GM18511 (cell line): ENCODE measurements around the gene SPATC1L.

ENCODE experiments used
- ATAC-seq: cut with Tn5 transposase; IDR thresholded peaks from one replicate; pipeline ENCODE4 v1.9.1; 2021; ENCODE audit warnings: mild to moderate bottlenecking, moderate library complexity; ENCODE audit not compliant: unreplicated experiment

The SPATC1L gene

DNA sequence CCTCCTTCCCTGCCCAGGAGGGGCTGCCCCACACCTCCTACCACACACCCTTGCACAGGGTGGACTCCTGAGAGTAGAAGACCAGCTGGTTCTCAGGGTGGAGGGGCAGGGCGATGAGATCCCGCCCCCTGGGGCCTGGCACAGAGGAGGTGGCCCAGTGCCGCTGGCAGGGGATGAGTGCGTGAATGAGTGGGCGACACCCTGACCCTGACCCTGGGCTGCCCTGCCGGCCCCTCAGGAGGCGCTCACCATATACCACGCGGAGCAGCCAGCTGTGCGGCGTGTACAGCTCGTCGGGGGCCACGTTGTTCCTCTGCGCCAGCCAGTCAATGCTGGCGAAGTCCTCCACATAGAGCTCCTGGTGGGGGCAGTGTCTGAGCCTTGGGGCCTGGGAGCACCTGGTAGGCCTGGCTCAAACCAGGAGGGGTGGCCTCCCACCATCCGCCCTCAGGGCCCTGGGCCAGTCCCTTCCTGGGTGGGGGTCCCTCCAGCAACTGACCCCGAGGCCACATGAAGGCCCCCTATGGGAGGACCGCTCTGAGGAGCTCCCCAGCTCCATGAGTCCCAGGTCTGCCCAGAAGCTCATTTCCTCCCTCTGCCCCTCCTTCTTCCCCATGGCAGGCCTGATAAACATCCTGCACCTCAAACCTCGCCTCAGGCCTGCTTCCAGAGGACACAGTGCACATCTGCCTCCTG is 31.3 kb upstream of the SPATC1L start:
- no peak for ATAC-seq

DNA sequence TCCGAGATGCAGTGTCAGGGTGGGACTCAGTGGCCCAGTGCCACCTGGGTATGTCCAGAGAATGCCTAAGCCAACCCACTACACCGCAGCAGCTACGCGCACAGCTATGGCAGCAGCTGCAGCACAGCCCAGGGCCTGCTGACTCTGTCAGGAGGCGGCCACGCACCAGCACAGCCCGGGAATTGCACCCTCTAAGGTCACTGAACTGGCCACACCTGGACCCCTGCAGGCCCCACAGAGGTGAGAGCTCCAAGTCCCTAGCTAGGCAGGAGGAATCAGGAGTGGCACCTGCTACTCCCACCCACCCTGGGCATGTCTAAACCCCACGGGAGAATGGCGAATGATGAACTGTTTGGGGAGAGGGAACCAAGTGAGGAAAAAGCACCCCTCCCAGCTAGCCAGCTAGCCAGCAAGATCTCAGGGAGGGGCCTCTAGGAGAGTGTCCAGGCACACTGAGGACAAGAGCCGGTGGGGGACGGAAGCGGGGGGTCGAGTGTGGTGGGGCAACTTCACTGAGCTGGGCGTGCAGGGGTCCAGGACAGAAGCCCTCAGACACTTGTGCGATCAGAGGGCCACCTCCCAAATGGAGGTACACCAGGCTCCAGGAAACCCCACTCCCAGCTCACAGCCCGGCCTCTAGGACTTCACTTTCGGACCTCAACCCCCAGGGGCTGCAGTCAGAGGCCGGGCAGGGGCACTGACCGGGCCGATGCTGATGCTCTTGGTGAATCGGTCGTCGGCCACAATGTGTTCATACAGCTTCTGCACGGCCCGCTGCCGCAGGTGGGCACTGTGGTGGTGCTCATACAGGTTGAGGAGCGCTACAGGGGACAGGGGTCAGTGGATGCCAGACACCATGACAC is 30.4 kb upstream of the SPATC1L start:
- no peak for ATAC-seq

DNA sequence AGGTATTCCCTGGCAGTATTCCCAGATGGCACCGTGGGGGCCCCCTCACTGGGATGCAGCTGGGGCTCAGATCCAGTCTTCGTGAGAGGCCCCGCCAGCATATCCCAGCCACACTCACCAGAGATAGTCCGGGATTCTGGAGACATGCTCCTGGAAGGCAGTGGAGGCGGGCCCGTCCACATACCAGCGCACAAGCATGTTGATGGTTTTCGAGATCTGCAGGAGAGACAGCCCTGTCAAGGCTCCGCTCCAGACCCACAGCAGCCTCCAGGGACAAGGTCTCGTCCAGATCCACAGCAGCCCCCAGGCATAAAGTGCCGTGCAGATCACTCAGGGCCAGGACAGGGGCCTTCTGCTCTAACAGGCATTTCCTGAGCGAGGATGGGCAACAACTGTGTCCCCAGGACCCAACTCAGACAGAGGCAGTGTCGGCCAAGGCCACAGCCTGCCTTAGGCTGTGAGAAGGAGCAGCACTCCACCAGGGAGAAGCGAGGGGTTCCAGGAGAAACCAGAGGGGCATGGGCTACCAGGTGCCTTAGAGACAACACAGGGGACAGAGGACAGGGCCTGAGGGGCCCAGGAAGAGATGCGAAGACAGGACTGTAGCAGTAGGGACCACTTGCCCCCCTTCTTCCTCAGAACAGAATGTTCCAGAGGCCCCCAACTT is 29.5 kb upstream of the SPATC1L start:
- ATAC-seq: no peak

DNA sequence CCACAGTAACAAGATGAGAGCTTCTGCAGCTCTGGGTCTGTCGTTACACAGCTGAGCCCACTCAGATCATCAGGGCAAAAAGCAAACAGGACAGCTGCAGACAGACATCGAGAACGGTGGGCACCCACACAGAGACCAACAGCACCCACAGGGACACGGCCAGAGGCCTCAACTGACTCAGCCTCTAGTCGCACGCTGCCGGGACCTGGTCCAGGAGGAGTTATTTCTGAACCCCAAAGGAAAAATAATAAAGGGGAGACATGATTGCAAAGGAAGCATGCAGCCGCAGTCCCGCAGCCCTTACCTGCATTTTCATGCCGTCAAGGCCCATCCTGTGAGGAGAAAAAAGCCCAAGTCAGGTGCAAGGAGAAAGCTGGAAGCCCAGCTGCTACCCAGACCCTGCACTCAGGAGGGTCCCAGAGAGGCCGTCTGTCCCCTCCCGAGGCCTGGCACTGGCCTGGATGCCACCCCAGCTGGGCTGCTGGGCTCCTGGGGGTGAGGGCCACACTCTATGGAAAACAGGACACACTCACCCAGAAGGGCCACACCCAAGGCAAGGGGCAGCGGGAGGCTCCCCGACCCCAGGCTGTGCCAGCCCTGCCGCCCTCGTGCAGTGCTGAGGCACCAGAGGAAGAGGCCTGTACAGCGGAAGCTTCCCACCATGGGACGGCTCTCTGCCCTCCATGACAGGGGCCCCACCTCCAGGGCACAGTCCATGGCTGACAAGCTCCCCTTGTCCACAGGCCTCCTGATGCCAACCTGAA is 28.6 kb upstream of the SPATC1L start:
- ATAC-seq: no peak

DNA sequence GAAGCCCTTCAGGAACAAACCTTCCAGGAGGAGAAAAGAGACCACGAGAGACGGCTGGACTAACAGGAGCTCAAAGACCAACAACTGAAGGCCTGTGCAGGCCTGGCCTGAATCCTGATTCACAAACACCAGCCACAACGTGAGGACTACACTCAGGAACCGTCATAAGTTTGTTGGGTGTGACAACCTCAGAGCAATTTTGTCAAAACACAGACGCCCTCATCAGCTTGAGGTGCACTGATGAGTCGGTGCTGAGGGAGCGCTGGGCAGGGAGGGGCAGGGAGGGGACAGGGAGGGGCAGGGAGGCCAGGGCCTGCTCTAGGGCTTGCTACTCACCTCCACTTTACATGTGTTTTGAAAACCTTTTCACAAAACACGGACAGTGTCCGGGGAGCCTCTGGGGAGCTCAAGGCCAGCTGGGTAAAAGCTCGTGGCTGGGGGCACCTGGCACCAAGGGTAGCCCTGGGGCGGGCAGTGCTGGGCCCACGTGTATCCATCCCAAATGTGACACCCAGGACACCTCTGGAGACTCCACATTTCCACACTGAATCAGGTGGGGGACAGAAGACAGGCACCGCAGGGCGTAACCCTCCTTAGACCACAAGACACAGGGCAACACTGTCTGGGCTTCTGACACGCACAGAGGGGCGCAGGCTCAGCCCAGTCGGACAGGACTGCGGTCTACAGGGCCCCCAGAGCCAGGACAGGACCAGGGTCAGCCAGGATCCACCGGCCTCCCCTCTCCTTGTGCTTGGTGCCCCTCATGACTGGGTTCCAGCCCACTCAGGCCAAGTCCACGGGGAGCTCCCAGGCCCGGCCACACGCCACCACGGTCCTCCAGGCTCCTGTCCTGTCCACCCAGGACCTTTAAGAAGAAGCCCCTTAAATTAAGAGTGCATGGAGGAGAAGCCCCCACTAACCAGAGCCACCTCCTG is 27.8 kb upstream of the SPATC1L start:
- no peak for ATAC-seq

DNA sequence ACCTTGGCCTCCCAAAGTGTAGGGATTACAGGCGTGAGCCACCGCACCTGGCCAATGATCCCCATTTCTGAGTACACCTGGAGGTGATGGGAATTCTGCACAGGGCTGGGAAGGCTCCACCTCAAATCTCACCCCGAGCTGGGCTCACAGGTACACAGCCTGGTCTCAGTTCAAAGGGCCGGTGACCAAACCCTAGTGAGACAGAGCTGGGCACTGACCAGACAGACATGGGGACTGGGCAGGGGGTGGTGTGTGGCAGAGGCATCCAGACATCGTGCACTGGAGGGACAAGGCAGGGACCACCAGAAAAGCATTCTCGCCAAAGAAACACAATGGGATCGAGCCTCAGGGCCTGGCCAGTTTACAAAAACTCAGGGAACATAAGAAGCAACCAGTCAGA is 27.1 kb upstream of the SPATC1L start:
- no peak for ATAC-seq

DNA sequence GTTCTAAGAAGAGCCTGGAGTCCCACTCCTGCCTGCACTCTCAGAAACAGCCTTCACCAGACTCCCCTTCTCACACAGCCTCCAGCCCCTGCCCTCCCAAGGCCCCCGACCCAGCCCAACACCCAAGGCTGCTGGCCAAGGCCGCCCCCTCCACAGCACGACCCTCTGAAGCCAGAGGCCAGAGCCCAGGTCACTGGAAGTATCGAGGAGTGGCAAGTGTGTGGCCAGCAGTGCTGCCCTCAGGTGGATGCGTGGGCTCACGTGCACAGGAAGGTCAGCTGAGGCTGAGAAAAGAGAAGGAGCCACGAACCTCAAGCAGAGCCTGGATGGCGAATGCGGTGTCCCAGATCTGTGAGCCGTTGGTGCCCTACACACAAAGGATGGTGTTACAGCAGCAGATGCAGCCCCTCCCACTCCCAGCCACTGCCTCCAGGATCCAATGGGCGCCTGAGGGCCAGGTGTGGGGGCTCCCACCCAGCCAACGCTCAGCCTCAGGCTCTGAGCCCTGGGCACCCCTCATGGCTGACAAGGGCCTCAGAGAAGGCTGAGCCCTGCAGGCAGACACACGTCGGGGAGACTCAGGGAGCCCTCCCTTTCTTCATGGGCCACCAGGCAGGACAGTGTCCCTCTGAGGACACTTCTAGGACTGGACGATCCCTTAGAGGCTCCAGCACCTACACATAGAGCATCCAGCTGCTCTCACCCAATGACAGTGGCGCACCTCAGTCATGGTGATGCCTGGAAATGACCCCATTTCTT is 26.3 kb upstream of the SPATC1L start:
- no peak for ATAC-seq

DNA sequence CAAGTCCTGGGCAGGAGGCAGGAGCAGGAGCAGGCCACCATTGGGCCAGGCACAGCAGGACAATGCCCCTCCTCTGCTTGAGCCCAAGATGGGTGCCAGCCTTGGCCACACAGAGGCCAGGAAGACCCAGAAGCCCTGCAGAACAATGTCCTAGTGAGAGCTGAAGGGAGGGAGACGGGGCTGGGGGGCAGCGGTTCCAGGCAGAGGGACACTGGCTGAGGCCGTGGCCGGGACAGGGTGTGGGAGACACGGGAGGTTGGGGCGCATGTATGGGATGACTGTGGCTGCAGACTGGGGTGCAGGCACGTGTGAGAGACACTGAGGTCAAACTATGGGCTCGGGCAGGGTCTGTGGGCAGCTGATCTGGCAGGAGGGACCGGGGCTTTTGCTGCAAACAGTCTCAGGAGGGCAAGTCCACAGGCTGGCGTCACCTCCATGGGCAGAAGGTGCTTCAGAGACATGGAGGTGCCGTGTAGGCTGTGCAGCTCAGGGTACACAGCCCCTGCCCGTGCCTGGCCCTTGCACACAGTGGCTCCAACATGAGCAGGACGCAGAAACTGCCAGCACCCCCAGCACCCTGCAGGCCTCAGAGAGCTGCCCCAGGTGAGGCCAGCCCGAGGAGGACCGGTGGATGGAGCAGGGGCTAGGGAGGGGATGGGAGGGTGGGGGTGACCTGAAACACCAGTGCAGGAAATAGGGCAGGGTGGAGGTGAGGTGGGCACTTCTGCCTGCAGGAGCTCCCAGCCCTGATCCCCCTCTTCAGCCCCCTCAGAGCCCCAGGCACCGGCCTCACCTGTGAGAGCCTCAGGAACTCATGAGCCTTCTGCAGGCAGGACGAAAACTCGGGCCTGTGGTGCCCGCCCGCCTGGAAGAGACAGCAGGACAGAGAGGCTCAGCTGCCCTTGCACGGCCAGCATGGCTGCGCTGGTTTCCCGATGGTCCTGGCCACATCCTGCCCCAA is 24.8 kb upstream of the SPATC1L start:
- no peak for ATAC-seq

DNA sequence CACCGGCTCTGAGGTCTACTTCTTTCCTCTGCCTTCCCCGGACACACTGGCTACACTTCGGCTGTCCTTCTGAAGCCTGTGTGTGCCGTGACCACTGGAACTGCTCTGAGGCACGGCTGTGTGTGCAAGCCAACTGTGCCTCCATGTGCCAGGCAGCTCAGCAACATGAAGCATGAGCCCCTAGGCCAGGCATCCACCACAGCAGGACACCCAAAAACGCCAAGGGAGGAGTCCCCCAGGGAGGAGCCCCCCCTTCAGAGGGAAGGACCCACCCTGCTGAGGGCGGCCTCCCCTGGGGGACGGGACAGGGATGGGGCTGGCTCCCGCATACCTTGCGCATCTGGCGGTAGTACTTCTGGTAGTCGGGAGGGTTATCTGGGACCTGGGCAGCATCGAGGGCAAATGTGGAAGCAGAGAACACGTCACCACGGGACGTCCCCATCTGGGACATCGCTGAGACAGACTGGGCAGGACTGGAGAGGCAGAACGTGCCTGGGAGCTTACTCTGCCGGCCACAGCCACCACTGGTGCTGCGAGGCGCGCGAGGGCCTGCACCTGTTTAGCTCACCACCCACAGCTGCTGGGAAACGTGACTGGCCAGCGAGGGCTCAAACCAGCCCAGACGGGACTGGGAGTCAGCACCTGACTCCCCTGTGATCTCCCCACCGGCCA is 23.8 kb upstream of the SPATC1L start:
- no peak for ATAC-seq

DNA sequence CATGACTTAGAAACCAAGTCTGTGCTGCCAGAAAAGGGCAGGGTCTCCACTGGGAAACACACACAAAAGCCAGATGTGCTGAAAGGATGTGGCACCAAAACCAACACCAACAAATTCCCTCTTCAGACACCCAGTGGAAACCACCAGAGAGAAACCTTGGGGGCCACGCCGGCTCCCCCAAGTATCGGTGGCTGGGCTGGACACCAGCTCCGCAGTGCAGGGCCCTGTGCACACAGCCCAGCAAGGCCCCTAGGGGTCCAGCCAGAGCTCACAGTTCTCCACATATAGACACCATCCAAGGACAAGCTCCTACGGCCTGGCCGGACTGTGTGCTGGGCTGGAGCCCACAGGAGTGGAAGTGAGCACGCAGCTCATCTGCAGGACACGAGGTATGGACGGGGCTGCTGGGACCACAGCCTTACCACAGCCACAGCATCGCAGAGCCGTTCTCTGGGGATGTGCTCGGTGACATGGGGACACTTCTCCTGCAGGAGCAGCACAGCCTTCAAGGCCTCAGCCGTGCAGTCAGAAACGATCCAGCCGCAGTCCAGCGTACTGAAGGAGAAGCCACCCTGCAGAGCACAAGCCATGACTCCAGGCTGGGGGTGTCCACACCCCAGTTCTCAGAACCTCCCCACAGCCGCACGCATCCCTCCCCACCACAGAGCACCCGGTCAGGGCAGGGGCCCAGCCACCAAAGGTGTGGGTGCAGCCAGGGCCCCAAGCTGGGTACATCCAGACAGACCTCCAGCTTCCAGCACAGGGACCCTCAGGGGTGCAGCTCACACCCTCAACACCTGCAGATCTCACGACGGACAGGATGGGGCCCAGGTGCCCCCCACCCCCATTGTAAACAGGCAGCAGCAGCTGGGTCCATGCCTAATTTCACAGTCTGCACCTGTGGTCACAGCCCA is 23.0 kb upstream of the SPATC1L start:
- ATAC-seq: no peak

DNA sequence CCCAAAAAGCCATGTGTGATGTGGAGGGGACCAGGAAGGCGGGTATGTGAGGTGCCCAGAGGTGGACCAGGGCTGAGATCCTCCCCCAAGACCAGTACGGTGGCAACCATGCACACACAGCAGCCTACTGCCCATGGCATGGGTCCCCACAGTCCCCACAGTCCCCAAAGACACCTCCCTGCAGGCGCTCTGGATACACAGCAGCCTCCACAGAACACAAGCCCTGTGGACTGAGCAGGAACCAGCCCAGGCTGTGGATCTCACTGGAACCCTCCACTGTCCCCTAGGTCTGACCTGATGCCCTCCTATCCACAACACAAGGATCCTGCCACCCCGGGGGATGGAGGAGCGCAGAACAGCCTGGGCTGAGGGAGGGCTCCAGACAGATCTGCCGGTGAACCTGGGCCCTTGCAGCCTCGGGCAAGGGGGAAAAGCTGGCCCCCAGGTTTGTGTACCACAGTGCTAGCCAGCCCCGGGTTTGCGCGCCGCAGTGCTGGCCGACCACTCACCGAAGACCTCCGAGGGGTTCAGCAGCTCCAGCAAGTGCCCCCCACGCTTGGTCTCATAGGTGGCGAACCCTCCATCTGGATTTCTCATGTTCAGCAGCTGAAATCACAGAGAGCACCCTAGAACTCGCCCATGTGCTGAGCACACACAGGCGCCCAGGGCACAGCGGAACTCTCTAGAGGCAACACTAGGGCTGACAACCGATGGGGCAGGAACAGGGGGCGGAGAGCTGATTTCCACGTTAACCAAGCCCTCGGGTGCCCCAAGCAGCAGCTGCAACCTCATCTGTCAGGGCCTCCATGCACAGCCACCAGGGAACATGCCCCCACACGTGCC is 22.1 kb upstream of the SPATC1L start:
- no peak for ATAC-seq

DNA sequence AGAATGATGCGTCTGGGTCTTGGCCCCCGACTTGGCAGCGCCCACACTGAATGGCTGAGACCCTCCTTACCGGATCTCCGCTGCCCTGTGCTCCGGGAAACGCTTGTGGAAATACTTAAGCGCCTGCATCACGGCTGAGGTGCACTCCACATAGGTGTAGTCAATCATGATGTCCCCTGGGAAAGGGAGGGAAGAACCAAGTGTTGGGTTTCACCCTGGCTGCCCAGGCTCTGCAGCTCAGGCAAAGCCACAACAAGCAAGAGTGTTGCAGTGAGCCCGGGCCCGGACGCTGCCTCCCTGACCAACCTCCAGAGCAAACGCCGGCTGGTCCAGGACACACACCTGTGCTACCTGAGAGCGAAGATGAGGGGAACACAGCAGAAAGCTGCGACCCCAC is 21.5 kb upstream of the SPATC1L start:
- ATAC-seq: no peak

DNA sequence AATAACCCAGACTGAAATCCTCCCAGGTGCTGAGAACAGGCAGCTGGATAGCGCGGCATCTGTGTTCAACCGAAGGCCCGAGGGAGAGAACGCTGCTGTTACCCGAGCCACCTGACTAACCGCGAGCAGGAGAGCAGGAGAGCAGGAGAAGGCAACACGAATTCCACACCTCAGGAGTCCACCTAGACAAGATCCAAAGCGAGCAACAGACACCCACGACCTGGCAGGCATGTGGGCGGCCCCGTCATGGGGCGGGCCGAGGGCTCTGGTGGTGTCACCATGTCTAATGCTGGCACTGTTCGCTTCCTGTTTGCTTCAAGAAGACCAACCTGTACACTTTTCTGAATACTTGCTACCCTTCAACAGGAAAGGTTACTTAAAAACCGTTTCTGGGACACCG is 20.9 kb upstream of the SPATC1L start:
- ATAC-seq: no peak

DNA sequence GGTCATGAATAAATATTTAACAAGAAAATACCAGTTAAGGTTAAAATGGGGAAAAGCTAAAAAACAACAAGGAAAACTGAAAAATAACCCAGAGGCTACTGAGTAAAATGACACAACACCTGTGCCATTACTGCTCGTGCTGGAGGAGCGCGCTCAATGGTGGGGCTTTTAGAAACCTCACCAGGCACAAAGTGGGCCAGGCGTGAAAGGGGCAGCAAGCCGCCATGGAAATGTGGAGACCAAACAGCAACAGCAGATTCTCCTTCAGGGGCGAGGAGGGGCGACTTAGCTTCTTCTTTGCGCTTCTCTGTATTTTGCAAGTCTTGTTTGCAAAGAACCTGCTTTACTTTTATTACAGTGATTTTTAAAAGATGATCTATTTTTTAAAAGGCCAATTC is 18.9 kb upstream of the SPATC1L start:
- ATAC-seq: no peak

DNA sequence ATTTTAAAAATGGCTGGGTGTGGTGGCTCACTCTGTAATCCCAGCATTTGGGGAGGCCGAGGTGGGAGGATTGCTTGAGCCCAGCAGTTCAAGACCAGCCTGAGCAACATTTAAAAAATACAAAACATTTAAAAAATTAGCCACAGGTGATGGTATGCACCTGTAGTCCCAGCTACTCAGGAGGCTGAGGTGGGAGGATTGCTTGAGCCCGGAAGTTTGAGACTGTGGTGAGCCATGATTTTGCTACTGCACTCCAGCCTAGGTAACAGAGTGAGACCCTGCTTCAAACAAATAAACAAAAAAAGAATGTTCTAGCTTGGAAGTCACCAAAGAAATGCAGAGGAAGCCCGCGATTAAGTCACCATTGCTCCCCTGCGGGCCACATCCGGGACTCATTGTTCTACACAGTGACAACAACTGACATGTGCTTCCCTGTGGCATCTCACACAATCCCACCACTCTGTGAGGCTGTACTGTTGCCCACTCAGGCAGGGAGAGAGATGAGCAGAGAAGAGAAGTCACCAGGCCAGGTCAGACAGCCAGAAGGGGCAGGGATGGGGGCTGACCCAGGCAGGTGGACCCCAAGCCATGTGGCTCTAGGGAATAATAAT is 18.4 kb upstream of the SPATC1L start:
- ATAC-seq: no peak
